GM23248 (cell line): ENCODE measurements around the gene AVPR2.

ENCODE experiments used
- EZH2 ChIP-seq: fragments of 200-600 bp; sonication (generic); IDR thresholded peaks from 2 replicates; pipeline ENCODE4 v1.6.1; 2018; ENCODE audit warnings: antibody characterized with exemption, mild to moderate bottlenecking; ENCODE audit not compliant: insufficient read depth, poor library complexity, severe bottlenecking
- EZH2phosphoT487 ChIP-seq: fragments of 200-600 bp; sonication (generic); IDR thresholded peaks from 2 replicates; pipeline ENCODE4 v1.6.1; 2018; ENCODE audit warnings: antibody characterized with exemption, moderate library complexity, mild to moderate bottlenecking, low read depth; ENCODE audit not compliant: insufficient read depth

- TF ChIP-seq EZH2 = no peak
- TF ChIP-seq EZH2phosphoT487 = no peak
Measured at GRCh38 chrX:153900831-153901752, 3.4 kb upstream of the AVPR2 start.
